K562 (cell line): ENCODE results near the gene DDR1. TPM values are rescaled to one million over a fixed set of nuclear protein-coding genes. Genes with fewer than 3 reads are reported as not detected.
"Not testable (repeated sequence)": the region's sequence is repeated elsewhere in the genome, so short reads cannot be mapped to it uniquely, and the experiment has no call there.

Experiments
- CXXC5 ChIP-seq: fragments of 250-450 bp; sonication (Bioruptor Pico); IDR thresholded peaks from 2 replicates; pipeline ENCODE4 v1.8.0; 2022; ENCODE audit warnings: inconsistent platforms, mild to moderate bottlenecking, moderate library complexity
- DDX20 ChIP-seq: fragments of 450-650 bp; IDR thresholded peaks from 2 replicates; pipeline ENCODE4 v1.6.1; 2016; ENCODE audit warnings: missing genetic modification characterization, low read depth, mild to moderate bottlenecking, missing compliant biosample characterization, moderate library complexity
- GTF2A2 ChIP-seq: IDR thresholded peaks from 2 replicates; pipeline ENCODE4 v1.6.1; 2016; ENCODE audit warnings: mild to moderate bottlenecking, missing genetic modification characterization, missing compliant biosample characterization
- HDAC8 ChIP-seq: fragments of 450-650 bp; IDR thresholded peaks from 2 replicates; pipeline ENCODE4 v1.6.1; 2016; ENCODE audit warnings: mild to moderate bottlenecking, missing genetic modification characterization, moderate library complexity, missing compliant biosample characterization
- HOXB6 ChIP-seq: fragments of 250-450 bp; sonication (Bioruptor Pico); IDR thresholded peaks from 2 replicates; pipeline ENCODE4 v1.5.1; 2022; ENCODE audit warnings: mild to moderate bottlenecking, borderline replicate concordance
- ILK ChIP-seq: fragments of 450-650 bp; IDR thresholded peaks from 2 replicates; pipeline ENCODE4 v1.6.1; 2016; ENCODE audit warnings: missing genetic modification characterization, low read depth, mild to moderate bottlenecking, missing compliant biosample characterization, moderate library complexity, borderline replicate concordance
- L3MBTL2 ChIP-seq: fragments of 450-650 bp; IDR thresholded peaks from 2 replicates; pipeline ENCODE4 v1.6.1; 2016; ENCODE audit warnings: mild to moderate bottlenecking, moderate library complexity
- MAFG ChIP-seq: fragments of 450-650 bp; conservative IDR thresholded peaks from 2 replicates; pipeline ENCODE4 v1.6.1; 2016; ENCODE audit warnings: missing genetic modification characterization, missing compliant biosample characterization
- MECOM ChIP-seq: fragments of 250-450 bp; sonication (Bioruptor Pico); IDR thresholded peaks from 2 replicates; pipeline ENCODE4 v1.8.0; 2022; ENCODE audit warnings: inconsistent platforms
- NFRKB ChIP-seq: fragments of 450-650 bp; IDR thresholded peaks from 2 replicates; pipeline ENCODE4 v1.6.1; 2016; ENCODE audit warnings: low read depth
- PTRF ChIP-seq: fragments of 450-650 bp; IDR thresholded peaks from 2 replicates; pipeline ENCODE4 v1.6.1; 2016; ENCODE audit warnings: mild to moderate bottlenecking, missing genetic modification characterization, missing compliant biosample characterization
- RFX1 ChIP-seq: fragments of 450-650 bp; IDR thresholded peaks from 2 replicates; pipeline ENCODE4 v1.6.1; 2016; ENCODE audit warnings: mild to moderate bottlenecking, moderate library complexity
- TEAD2 ChIP-seq: fragments of 450-650 bp; IDR thresholded peaks from 2 replicates; pipeline ENCODE4 v1.6.1; 2016; ENCODE audit warnings: missing genetic modification characterization, control low read depth, missing compliant biosample characterization
- ZKSCAN8 ChIP-seq: fragments of 200-800 bp; sonication (Bioruptor generic); IDR thresholded peaks from 2 replicates; pipeline ENCODE4 v1.6.1; 2016; ENCODE audit warnings: missing genetic modification characterization, missing compliant biosample characterization
- ZNF583 ChIP-seq: fragments of 250-450 bp; sonication (Bioruptor Pico); IDR thresholded peaks from 2 replicates; pipeline ENCODE4 v1.4.0; 2020
- polyA plus RNA-seq, 8 experiments: library from polyadenylated mRNA; depleted of rRNA in 4 of 8; stranded (reverse) in 5 of 8; unstranded in 3 of 8; fragments of >200 nt; fragmentation: Nextera tagmentation in 2 of 8; fragmentation: Illumina TruSeq in 1 of 8; extraction: Ambion mirVana in 2 of 8; extraction: Trizol in 1 of 8; gene quantifications; 2 replicates each; pipeline versions ENCODE4 v1.2.1 to v1.2.3, GENCODE V29; 2011 to 2014; ENCODE audit warnings: inconsistent platforms in 1 of 8, missing spikeins in 1 of 8
- total RNA-seq, 7 experiments: library from RNA; depleted of rRNA in 6 of 7; stranded (reverse); fragments of >200 nt in 6 of 7; fragmentation: Illumina TruSeq in 2 of 7; extraction: Trizol in 2 of 7; gene quantifications; 2 replicates each; pipeline versions ENCODE4 v1.2.1 to v1.2.3, GENCODE V29; 2011 to 2021; ENCODE audit warnings: low replicate concordance in 1 of 7
- TF ChIP-seq, protein P1 (sequence below): fragments of 450-650 bp; IDR thresholded peaks from 2 replicates; pipeline ENCODE4 v1.6.1; 2016; ENCODE audit warnings: missing biosample characterization, missing genetic modification characterization
- TF ChIP-seq, protein P2 (sequence below): fragments of 450-650 bp; IDR thresholded peaks from 2 replicates; pipeline ENCODE4 v1.6.1; 2017; ENCODE audit warnings: antibody characterized with exemption, mild to moderate bottlenecking
- TF ChIP-seq, protein P3 (sequence below): fragments of 450-650 bp; conservative IDR thresholded peaks from 2 replicates; pipeline ENCODE4 v1.6.1; 2016; ENCODE audit warnings: missing genetic modification characterization, low read depth, mild to moderate bottlenecking, missing compliant biosample characterization, moderate library complexity
- TF ChIP-seq, protein P4 (sequence below), 3 experiments: fragments of 200-800 bp in 1 of 3; sonication (Bioruptor generic) in 1 of 3; sonication (generic) in 1 of 3; formaldehyde crosslinking in 1 of 3; IDR thresholded peaks; 2 replicates each; pipeline versions ENCODE4 v1.6.1 to v1.8.0; 2016 to 2022; ENCODE audit warnings: mild to moderate bottlenecking in 2 of 3, missing compliant biosample characterization in 2 of 3, missing genetic modification characterization in 2 of 3, missing genetic modification reagents in 1 of 3
- TF ChIP-seq, protein P5 (sequence below), 2 experiments: fragments of 250-450 bp in 1 of 2; fragments of 450-650 bp in 1 of 2; sonication (Bioruptor Pico) in 1 of 2; IDR thresholded peaks; 2 replicates each; pipeline versions ENCODE4 v1.6.1 to v1.8.0; 2016 to 2021; ENCODE audit warnings: mild to moderate bottlenecking in 2 of 2, moderate library complexity in 2 of 2, missing compliant biosample characterization in 1 of 2, missing genetic modification characterization in 1 of 2

Gene DDR1
- total and polyA plus RNA-seq, 9 of the 15 experiments (the other 6 are each of a cell fraction or from before 2014, with no cell fraction given), result 1.4 to 44.6 (median 12.2) TPM

DNA sequence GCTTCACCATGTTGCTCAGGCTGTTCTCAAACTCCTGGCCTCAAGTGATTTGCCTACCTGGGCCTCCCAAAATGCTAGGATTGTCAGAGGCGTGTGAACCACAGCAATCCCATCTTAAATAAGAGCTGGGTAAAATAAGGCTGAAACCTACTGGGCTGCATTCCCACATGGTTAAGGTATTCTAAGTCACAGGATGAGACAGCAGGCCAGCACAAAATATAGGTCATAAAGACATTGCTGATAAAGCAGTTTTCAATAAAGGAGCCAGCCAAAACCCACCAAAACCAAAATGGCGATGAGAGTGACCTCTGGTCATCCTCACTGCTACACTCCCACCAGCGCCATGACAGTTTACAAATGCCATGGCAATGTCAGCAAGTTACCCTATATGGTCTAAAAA lies 10.5 kb upstream of the DDR1 start (continued):
- TF ChIP-seq MAFG (tag) (peak; percentile 93), L3MBTL2 (peak; percentile 26; the same call in 1 of the 2 replicates), RFX1 (peak; percentile 44), ZKSCAN8 (CRISPR knock-in tag) (peak; percentile 20; the same call in 1 of the 2 replicates), PTRF (tag) (peak; percentile 79; the same call in 1 of the 2 replicates), TEAD2 (tag) (0 out of 2 replicates have a peak, but pooled peaks have one; percentile 5), ZNF583 (CRISPR knock-in tag) (peak; percentile 54; the same call in 1 of the 2 replicates), GTF2A2 (tag) (peak; percentile 83), MECOM (CRISPR knock-in tag) (0 out of 2 replicates have a peak, but pooled peaks have one; percentile 40), DDX20 (tag) (peak; percentile 53; the same call in 1 of the 2 replicates), ILK (tag) (peak; percentile 59; the same call in 1 of the 2 replicates), HDAC8 (tag) (peak; percentile 83), NFRKB (peak; percentile 39), HOXB6 (CRISPR knock-in tag) (0 out of 2 replicates have a peak, but pooled peaks have one; percentile 55), CXXC5 (CRISPR knock-in tag) (peak; percentile 58)
- TF ChIP-seq, protein P1, sequence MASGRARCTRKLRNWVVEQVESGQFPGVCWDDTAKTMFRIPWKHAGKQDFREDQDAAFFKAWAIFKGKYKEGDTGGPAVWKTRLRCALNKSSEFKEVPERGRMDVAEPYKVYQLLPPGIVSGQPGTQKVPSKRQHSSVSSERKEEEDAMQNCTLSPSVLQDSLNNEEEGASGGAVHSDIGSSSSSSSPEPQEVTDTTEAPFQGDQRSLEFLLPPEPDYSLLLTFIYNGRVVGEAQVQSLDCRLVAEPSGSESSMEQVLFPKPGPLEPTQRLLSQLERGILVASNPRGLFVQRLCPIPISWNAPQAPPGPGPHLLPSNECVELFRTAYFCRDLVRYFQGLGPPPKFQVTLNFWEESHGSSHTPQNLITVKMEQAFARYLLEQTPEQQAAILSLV (tag), result 0 out of 2 replicates have a peak, but pooled peaks have one; percentile 11
- TF ChIP-seq, protein P2, sequence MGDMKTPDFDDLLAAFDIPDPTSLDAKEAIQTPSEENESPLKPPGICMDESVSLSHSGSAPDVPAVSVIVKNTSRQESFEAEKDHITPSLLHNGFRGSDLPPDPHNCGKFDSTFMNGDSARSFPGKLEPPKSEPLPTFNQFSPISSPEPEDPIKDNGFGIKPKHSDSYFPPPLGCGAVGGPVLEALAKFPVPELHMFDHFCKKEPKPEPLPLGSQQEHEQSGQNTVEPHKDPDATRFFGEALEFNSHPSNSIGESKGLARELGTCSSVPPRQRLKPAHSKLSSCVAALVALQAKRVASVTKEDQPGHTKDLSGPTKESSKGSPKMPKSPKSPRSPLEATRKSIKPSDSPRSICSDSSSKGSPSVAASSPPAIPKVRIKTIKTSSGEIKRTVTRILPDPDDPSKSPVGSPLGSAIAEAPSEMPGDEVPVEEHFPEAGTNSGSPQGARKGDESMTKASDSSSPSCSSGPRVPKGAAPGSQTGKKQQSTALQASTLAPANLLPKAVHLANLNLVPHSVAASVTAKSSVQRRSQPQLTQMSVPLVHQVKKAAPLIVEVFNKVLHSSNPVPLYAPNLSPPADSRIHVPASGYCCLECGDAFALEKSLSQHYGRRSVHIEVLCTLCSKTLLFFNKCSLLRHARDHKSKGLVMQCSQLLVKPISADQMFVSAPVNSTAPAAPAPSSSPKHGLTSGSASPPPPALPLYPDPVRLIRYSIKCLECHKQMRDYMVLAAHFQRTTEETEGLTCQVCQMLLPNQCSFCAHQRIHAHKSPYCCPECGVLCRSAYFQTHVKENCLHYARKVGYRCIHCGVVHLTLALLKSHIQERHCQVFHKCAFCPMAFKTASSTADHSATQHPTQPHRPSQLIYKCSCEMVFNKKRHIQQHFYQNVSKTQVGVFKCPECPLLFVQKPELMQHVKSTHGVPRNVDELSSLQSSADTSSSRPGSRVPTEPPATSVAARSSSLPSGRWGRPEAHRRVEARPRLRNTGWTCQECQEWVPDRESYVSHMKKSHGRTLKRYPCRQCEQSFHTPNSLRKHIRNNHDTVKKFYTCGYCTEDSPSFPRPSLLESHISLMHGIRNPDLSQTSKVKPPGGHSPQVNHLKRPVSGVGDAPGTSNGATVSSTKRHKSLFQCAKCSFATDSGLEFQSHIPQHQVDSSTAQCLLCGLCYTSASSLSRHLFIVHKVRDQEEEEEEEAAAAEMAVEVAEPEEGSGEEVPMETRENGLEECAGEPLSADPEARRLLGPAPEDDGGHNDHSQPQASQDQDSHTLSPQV, result peak; percentile 98
- TF ChIP-seq, protein P3, sequence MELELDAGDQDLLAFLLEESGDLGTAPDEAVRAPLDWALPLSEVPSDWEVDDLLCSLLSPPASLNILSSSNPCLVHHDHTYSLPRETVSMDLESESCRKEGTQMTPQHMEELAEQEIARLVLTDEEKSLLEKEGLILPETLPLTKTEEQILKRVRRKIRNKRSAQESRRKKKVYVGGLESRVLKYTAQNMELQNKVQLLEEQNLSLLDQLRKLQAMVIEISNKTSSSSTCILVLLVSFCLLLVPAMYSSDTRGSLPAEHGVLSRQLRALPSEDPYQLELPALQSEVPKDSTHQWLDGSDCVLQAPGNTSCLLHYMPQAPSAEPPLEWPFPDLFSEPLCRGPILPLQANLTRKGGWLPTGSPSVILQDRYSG (tag), result peak; percentile 88
- TF ChIP-seq, protein P4, sequence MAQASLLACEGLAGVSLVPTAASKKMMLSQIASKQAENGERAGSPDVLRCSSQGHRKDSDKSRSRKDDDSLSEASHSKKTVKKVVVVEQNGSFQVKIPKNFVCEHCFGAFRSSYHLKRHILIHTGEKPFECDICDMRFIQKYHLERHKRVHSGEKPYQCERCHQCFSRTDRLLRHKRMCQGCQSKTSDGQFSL (CRISPR knock-in tag; IDR thresholded peaks at IDR 0.05), result not testable (repeated sequence)
- TF ChIP-seq, protein P4 (tag; IDR thresholded peaks at IDR 0.05), result peak in 1 of 2 experiments; percentile 81; a peak in 2 of 4 replicates
- TF ChIP-seq, protein P5, sequence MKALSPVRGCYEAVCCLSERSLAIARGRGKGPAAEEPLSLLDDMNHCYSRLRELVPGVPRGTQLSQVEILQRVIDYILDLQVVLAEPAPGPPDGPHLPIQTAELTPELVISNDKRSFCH (CRISPR knock-in tag; IDR thresholded peaks at IDR 0.05), result not testable (repeated sequence)
- TF ChIP-seq, protein P5 (tag; IDR thresholded peaks at IDR 0.05), result peak; percentile 91
